ENCODE data around the gene NUP153. TPM values are rescaled to one million over a fixed set of nuclear protein-coding genes. Genes with fewer than 3 reads are reported as not detected.

NUP153 gene
- total RNA-seq, 4 donors from 2014 or later: 35.5 to 42.2 (median 40.5) TPM

GRCh38 chr6:17628873-17629272 is 77.9 kb downstream of the NUP153 start:
- WGBS, 2 donors: 61 to 63% methylated on average over 1 of the region's 1 CpG
- no peak overlapping the region for H3K4me3 ChIP-seq (ENCODE audit: low read depth, poor library complexity, severe bottlenecking)
- intact Hi-C loops (cut with DNase I; ENCODE audit: low total_unique reads): no loop called here
- no peak for DNase-seq (ENCODE audit: low spot score in 2 of 2)
- TF ChIP-seq CTCF (IDR thresholded peaks at IDR 0.05) (no peak), POLR2A (IDR thresholded peaks at IDR 0.05) (no peak)

DNA sequence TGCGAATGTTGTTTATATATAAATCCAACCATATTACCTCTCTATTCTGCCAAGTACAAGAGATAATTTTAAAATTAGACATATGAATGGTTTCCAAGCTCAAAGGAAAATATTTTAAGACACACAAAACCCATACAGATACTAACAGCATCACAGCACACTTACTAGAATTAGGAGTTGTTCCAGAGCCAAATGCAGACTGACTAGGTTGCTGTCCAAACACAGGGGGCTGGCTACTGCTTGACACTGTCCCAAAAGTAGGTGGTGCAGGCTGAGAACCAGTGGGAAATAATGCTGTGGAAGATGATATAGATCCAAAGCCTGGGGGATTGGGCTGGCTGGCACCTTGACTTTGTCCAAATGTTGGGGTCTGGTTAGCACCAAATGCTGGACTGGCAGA is 82.3 kb downstream of the NUP153 start:
- H3K4me3 ChIP-seq (ENCODE audit: low read depth, poor library complexity, severe bottlenecking): no peak overlapping the region
- intact Hi-C loops (cut with DNase I; ENCODE audit: low total_unique reads): no loop called here
- no peak for DNase-seq (ENCODE audit: low spot score in 2 of 2)
- TF ChIP-seq CTCF (IDR thresholded peaks at IDR 0.05) (no peak), POLR2A (IDR thresholded peaks at IDR 0.05) (no peak)
- 72 to 85% methylated on average over 1 of the region's 1 CpG for WGBS, 2 donors

GRCh38 chr6:17622144-17622543 is 84.6 kb downstream of the NUP153 start:
- no peak for DNase-seq (ENCODE audit: low spot score in 2 of 2)
- TF ChIP-seq CTCF (IDR thresholded peaks at IDR 0.05): no peak
- no peak for TF ChIP-seq POLR2A (IDR thresholded peaks at IDR 0.05)
- WGBS, 2 donors: 86 to 91% methylated on average over 5 of the region's 5 CpGs
- intact Hi-C loops (cut with DNase I; ENCODE audit: low total_unique reads): no loop called here
- H3K4me3 ChIP-seq (ENCODE audit: low read depth, poor library complexity, severe bottlenecking): no peak overlapping the region

GRCh38 chr6:17621003-17621402 is 85.7 kb downstream of the NUP153 start:
- WGBS, 2 donors: 70 to 81% methylated on average over 2 of the region's 2 CpGs
- TF ChIP-seq POLR2A (IDR thresholded peaks at IDR 0.05) (no peak), CTCF (IDR thresholded peaks at IDR 0.05) (no peak)
- no peak overlapping the region for H3K4me3 ChIP-seq (ENCODE audit: low read depth, poor library complexity, severe bottlenecking)
- DNase-seq (ENCODE audit: low spot score in 2 of 2): no peak
- intact Hi-C loops (cut with DNase I; ENCODE audit: low total_unique reads): no loop called here

GRCh38 chr6:17615794-17616193 is 90.9 kb downstream of the NUP153 start:
- intact Hi-C loops (cut with DNase I; ENCODE audit: low total_unique reads): no loop called here
- no peak for DNase-seq (ENCODE audit: low spot score in 2 of 2)
- WGBS, 2 donors: 86 to 87% methylated on average over 4 of the region's 4 CpGs
- TF ChIP-seq CTCF (IDR thresholded peaks at IDR 0.05): no peak
- no peak for TF ChIP-seq POLR2A (IDR thresholded peaks at IDR 0.05)
- no peak overlapping the region for H3K4me3 ChIP-seq (ENCODE audit: low read depth, poor library complexity, severe bottlenecking)

DNA sequence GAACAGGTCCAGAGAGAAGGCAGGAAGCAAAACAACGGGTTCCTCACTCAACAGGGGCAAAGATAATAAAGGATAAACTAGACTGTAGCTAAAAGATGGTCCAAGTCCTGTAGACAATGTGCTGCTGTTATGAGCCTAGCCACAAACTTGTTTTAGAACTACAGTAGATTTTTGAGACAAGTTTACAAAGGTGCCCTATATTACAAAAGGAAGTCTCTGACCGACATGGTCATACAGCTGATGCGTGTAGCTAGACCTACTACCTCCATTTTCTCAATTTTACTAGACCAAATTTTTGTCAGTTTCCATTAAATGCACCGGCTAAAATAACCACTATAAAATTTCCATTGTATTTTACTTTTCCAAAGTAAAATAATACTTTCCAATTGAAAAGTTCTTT is 94.7 kb downstream of the NUP153 start:
- H3K4me3 ChIP-seq (ENCODE audit: low read depth, poor library complexity, severe bottlenecking): no peak overlapping the region
- intact Hi-C loops (cut with DNase I; ENCODE audit: low total_unique reads): no loop called here
- 83 to 91% methylated on average over 4 of the region's 4 CpGs for WGBS, 2 donors
- no peak for TF ChIP-seq POLR2A (IDR thresholded peaks at IDR 0.05)
- TF ChIP-seq CTCF (IDR thresholded peaks at IDR 0.05): no peak
- no peak for DNase-seq (ENCODE audit: low spot score in 2 of 2)

Measured in lower leg skin (tissue), 4 donors.